GM21360 (cell line): ENCODE data around the gene MIA3.
"Not testable (repeated sequence)": the region's sequence is repeated elsewhere in the genome, so short reads cannot be mapped to it uniquely, and the experiment has no call there.

Experiments
- ATAC-seq: cut with Tn5 transposase; IDR thresholded peaks from one replicate; pipeline ENCODE4 v1.9.1; 2021; ENCODE audit warnings: mild to moderate bottlenecking, moderate library complexity; ENCODE audit not compliant: unreplicated experiment

Gene MIA3

GRCh38 chr1:222665964-222666363 is 48.1 kb downstream of the MIA3 start:
- ATAC-seq: no peak

DNA sequence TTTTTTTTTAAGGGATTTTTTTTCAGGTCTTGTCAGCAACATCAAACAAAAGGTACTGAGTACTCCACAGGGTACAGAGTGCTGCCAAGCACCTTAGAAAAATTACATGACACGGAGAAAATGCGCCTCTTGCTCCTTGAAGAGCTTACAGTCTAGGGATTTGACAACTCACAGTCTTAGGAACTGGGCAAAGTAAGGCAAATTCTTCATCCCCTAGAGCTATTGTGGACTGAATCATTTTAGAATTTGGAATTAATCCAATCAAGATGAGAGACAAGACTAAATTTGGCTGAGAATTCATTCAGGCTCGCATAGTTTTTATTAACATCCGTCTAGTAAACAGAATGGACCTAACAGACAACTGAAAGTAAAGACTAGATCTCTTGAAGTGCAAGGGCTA is 50.3 kb downstream of the MIA3 start:
- ATAC-seq: not testable (repeated sequence)

DNA sequence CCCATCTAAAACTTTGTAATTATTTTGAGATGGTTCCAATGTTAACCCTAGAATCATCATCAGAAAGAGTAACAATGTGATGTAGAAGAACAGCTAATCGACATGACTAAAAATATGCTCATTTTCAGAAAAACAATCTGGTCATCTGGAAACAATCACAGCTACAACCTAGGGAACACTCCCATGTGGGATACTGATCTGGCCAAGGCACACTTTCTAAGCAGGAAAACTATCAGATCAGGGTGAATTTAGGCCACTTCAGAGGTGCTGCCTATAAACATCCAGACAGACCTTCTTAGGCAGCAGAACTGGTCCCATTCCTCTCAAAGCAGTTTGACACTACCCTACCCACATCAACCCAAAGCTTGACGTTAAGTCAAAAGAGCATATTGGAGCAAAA is 51.2 kb downstream of the MIA3 start:
- not testable (repeated sequence) for ATAC-seq

- ATAC-seq: no peak
Observed at GRCh38 chr1:222670110-222670509, 52.2 kb downstream of the MIA3 start.

DNA sequence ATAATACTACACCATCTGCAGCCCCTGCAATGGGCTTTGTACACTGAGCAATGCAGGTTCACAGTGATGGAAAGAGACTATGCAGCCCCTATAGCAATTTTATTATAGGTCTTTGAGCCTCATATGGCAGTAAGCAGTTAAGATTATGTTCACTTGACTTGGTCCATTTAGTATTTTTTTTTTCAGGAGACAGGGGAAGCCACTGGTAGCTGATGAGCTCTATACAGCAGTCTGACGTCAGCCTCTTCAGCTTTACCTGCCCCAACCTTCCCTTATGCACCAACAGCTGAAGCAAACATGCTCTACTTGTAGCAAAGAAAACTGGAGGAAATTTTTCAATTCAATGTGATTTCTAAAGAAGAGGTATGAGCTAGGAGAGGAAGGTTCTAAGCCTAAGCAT is 62.2 kb downstream of the MIA3 start:
- ATAC-seq: no peak

GRCh38 chr1:222691016-222691415 is 73.1 kb downstream of the MIA3 start:
- ATAC-seq: no peak

- no peak for ATAC-seq
Observed at GRCh38 chr1:222694927-222695326, 77.0 kb downstream of the MIA3 start.

DNA sequence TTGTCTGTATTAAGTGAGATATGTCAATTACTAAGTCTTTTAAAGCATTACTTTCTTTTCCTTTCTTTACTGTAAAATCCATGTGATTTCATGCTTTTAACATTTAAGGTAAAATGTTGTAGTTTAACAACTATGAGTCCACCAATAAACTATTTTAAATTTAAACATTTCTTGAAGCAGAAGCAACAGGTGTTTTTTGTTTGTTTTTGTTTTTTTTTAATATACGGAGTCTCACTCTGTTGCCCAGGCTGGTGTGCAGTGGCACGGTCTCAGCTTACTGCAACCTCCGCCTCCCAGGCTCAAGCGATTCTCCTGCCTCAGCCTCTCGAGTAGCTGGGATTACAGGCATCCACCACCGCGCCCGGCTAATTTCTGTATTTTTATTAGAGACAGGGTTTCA is 78.8 kb downstream of the MIA3 start:
- no peak for ATAC-seq

DNA sequence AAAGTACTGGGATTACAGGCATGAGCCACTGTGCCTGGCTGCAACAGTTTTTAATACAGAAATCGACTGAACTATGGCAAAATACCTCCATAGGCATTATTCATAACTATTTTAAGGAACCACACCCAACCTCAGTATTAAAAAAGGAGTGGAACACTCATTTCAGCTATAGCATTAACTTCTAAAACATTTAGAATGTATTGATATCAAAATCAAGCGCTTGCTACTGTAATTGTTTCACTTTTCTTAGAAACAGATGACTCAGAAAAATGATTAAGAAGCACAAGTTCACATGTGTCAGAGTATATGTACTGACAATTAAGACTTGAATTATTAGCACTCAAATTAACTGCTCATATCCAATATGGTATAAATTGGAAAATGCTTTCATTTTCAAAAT is 79.3 kb downstream of the MIA3 start:
- ATAC-seq: no peak

GRCh38 chr1:222697826-222698225 is 79.9 kb downstream of the MIA3 start:
- ATAC-seq: no peak

GRCh38 chr1:222702210-222702609 is 84.3 kb downstream of the MIA3 start:
- ATAC-seq: no peak

GRCh38 chr1:222704260-222704659 is 86.4 kb downstream of the MIA3 start:
- no peak for ATAC-seq

DNA sequence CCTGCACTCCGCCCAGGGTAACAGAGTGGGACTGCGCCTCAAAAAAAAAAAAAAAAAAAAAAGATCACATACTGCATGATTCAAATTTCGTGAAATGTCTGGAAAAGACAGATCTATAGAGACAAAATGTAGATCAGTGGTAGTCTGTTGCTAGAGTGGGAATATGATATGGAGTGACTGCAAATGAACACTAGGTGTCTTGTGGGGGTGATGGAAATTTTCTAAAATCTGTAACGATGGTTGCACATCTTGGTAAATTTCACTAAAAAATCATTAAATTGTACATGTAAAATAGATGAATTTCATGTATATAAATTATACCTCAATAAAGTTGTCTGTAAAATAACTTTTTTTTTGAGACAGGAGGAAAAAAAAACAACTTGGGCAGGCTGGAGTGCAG is 88.9 kb downstream of the MIA3 start:
- ATAC-seq: no peak

DNA sequence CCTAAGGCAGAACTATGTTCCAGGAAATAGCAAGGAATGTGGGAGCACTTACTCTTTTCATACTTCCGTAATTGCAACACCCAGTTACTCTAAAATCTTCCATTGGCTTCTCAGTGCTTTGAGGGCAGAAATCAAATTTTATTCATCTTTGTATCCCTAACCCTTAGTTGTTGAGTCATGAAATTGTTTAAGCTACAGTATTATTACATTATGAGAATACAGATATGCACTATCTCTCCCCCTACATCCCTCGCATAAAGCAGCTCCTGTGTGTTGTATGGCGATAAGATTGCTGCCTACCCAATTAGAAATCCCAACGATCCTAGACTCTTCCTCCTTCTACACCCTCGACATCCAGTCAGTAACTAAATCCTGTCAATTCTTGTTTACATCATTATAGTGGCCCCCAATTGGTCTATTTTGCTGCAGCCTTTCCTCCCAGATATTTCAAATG is 91.8 kb downstream of the MIA3 start:
- ATAC-seq: no peak

DNA sequence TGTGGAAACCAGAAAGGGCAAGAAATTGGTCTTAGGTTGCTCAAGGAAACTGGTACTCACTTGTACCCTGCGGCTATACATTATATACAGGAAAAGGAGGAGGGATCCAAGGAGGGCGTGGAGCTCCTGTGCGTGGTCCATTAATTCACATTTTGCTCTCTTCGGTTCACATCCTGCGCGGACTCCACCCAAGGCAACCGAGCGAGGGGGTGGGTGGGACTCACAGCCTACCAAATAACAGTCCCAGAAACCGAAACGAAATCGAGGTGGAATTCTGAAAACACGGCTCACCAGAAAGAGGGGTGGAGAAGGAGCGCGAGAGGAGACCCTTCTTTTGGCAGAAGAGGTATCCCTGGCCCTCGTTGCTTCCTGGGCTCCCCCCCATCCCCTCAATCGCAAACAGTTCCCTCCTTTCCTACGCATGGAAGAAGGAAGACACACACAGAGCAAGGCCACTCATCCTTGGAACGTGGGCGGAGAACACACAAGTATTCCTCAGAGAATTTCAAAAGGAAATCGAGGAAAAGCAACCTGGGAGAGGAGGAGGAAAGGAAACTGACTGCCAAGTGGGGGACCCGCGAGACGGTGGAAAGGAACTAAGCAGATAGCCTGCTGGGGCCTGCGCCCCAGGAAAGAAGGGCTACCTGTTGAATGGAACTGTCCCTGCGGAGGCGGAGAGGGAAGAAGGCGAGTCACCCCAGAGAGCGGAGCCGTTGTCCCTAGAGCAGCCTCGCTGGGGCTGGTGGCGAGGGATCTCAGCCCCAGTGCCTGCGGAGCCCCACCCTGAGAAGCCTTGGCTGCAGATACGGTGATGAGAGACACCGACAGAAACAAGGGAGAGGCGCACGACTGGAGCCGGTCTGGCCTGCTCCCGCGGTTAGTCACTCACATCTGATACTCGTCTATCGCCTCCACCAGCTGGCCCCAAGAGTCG is 93.7 kb downstream of the MIA3 start:
- ATAC-seq: peak; percentile 32

DNA sequence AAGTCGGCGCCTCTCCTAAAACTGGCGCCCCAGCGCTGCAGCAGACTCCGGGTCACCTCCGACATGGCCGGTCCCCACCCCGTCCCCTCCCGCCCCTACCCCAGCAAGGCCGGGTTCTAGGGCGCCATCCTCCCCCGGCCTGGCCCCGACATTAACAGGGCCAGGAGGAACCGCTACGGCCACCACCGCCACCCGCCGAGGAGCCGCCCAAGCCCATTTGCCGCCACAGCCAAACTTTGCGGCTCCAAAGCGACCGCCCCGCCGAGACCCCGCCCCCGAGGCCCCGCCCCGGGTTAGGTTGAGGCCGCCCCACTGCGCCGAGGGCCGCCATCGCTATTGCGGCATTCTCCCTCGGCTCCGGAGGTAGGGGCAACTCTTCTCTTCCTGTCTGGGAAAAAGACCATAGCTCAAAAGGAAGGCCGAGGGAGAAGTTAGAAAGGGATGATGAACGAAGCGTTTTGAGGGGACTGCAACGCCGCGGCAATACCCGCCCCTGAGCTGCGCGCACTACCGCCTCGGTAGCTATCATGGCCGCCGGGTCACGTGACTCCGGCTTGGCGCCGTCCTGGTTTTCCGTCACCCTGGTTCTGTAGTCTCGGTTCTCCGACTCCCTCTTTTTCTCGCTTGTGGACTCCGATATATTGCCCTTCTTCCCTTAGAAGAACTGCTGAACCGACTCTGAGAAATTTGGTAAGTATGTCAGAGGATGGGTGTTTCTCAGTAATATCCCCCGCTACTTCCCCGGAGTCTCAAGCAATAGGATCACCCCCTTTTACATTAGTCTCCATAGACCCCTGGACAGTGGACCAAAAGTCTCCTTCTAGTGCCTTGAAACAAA is 94.6 kb downstream of the MIA3 start, which contains the start of the genes AIDA and BROX:
Gene AIDA (minus strand): TSS at position 239 of the 838 bp plus-strand sequence. CDS start 174 bp downstream, at position 65.
Gene BROX (plus strand): TSS at position 312 of the 838 bp plus-strand sequence. CDS start 3,136 bp downstream, outside the sequence.
- ATAC-seq: peak; percentile 76

- ATAC-seq: peak; percentile 61
Observed at GRCh38 chr1:222713091-222713961, 95.4 kb downstream of the MIA3 start.

GRCh38 chr1:222716393-222716792 is 98.5 kb downstream of the MIA3 start:
- ATAC-seq: no peak
